ENCODE data around the gene PLBD1. TPM values are rescaled to one million over a fixed set of nuclear protein-coding genes. Genes with fewer than 3 reads are reported as not detected.

PLBD1 gene
- total and polyA plus RNA-seq, 12 donors = 0.85 to 7.7 (median 6.6) TPM

DNA sequence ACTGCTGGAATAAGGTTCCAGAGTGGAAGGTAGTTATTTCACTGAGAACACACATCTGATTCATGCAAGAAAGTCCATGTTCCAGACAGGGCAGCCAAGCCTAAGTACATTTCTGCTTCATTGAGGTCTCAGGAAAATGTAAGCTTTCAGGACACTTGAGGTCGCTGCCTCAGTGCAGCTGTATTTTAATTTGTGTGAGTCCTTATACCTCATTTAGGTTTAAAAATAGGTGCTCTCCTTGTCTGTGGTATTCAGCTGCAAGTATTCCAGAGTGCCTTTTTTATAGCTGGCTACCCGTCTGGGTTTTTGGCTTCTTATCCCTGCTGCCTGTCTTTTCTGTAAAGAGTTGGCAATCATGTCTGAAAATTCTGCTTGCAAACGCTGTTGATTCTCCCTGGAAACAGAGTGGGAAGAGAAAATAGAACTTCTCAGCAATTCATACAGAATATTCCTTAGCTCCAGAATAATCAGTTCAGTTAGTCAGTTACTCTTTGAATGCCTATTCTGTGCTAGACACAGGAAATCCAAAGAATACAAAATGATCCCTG lies 45.3 kb upstream of the PLBD1 start:
- no peaks in the 10 kb centered on the region for H3K36me3 ChIP-seq (replicated peaks in 1 of 2)
- DNase-seq = no peak
- intact Hi-C loops (cut with DNase I) = no loop called here
- peaks cover 0 to 19% (median 0%) of the 10 kb centered on the region in 3 donors for H3K9me3 ChIP-seq (replicated peaks in 1 of 3)
- no peak overlapping the region for H3K27ac ChIP-seq
- WGBS, 4 donors = 66 to 74% (median 72%) methylated on average over 3 of the region's 3 CpGs
- H3K4me1 ChIP-seq (replicated peaks in 1 of 2) = no peaks in the 10 kb centered on the region
- TF ChIP-seq POLR2A (IDR thresholded peaks at IDR 0.05) (no peak), CTCF (IDR thresholded peaks at IDR 0.05) (no peak)
- H3K27me3 ChIP-seq = no peaks in the 10 kb centered on the region
- H3K4me3 ChIP-seq = no peak overlapping the region

DNA sequence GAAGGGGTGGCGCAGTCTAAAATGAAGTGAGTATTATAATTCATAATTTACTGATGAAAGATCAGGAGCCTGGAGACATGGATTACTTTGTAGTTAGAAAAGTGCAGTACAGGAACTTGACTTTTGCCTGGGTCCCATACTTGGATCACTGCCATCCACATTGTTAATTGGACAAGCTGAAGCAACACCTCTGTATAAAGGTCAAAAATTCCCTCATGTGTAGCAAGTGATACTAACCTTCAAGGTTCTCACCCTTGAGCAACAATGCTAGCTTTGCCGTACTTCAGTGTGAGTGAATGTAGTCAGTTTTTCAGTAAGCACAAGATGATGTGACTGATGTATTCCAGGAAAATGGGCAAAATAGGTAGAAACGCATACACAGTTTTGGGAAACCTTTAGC lies 44.6 kb upstream of the PLBD1 start:
- Histone ChIP-seq H3K27ac (no peak overlapping the region), H3K4me3 (no peak overlapping the region), H3K9me3 (replicated peaks in 1 of 3) (peaks cover 0 to 19% (median 0%) of the 10 kb centered on the region in 3 donors), H3K4me1 (replicated peaks in 1 of 2) (no peaks in the 10 kb centered on the region), H3K36me3 (replicated peaks in 1 of 2) (no peaks in the 10 kb centered on the region), H3K27me3 (no peaks in the 10 kb centered on the region)
- intact Hi-C loops (cut with DNase I) = no loop called here
- TF ChIP-seq POLR2A (IDR thresholded peaks at IDR 0.05) (no peak), CTCF (IDR thresholded peaks at IDR 0.05) (no peak)
- DNase-seq = no peak
- 86 to 90% (median 89%) methylated on average over 3 of the region's 3 CpGs for WGBS, 4 donors

- Histone ChIP-seq H3K27ac (no peak overlapping the region), H3K4me3 (no peak overlapping the region), H3K27me3 (no peaks in the 10 kb centered on the region), H3K36me3 (replicated peaks in 1 of 2) (no peaks in the 10 kb centered on the region), H3K4me1 (replicated peaks in 1 of 2) (no peaks in the 10 kb centered on the region), H3K9me3 (replicated peaks in 1 of 3) (peaks cover 0 to 23% (median 3%) of the 10 kb centered on the region in 3 donors)
- DNase-seq = no peak
- 89 to 94% (median 90%) methylated on average over 3 of the region's 3 CpGs for WGBS, 4 donors
- TF ChIP-seq POLR2A (IDR thresholded peaks at IDR 0.05) (no peak), CTCF (IDR thresholded peaks at IDR 0.05) (no peak)
- intact Hi-C loops (cut with DNase I) = no loop called here
Observed at GRCh38 chr12:14611640-14612203, 44.0 kb upstream of the PLBD1 start.

GRCh38 chr12:14607568-14607967 lies 39.9 kb upstream of the PLBD1 start:
- Histone ChIP-seq H3K36me3 (replicated peaks in 1 of 2) (no peaks in the 10 kb centered on the region), H3K9me3 (replicated peaks in 1 of 3) (peaks cover 3 to 44% (median 34%) of the 10 kb centered on the region in 3 donors), H3K4me1 (replicated peaks in 1 of 2) (no peaks in the 10 kb centered on the region), H3K27me3 (no peaks in the 10 kb centered on the region), H3K4me3 (no peak overlapping the region), H3K27ac (no peak overlapping the region)
- no peak for DNase-seq
- TF ChIP-seq POLR2A (IDR thresholded peaks at IDR 0.05) = no peak
- TF ChIP-seq CTCF (IDR thresholded peaks at IDR 0.05) = no peak
- intact Hi-C loops (cut with DNase I) = no loop called here
